HG03442 (cell line): ENCODE measurements around the gene MAG.

Source experiments
- ATAC-seq: cut with Tn5 transposase; IDR thresholded peaks from one replicate; pipeline ENCODE4 v1.9.1; 2021; ENCODE audit warnings: mild to moderate bottlenecking, moderate library complexity; ENCODE audit not compliant: unreplicated experiment

Gene MAG

DNA sequence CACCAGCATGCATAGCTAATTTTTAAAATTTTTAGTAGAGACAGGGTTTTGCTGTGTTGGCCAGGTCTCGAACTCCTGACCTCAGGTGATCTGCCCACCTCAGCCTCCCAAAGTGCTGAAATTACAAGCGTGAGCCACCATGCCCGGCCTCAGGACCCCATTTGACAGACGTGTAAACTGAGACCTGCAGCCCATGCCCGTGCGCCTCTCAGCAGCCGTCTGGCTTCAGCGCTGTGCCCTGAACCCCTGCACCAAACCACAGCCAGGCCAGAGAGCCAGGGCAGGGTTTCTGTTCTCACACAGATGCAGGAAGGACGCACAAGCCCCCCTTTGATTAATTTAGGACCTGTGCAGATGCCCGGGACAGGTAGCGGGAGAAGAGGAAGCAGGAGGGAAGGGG lies 48.5 kb downstream of the MAG start:
- ATAC-seq, result no peak

GRCh38 chr19:35341006-35341405 lies 49.0 kb downstream of the MAG start:
- no peak for ATAC-seq

DNA sequence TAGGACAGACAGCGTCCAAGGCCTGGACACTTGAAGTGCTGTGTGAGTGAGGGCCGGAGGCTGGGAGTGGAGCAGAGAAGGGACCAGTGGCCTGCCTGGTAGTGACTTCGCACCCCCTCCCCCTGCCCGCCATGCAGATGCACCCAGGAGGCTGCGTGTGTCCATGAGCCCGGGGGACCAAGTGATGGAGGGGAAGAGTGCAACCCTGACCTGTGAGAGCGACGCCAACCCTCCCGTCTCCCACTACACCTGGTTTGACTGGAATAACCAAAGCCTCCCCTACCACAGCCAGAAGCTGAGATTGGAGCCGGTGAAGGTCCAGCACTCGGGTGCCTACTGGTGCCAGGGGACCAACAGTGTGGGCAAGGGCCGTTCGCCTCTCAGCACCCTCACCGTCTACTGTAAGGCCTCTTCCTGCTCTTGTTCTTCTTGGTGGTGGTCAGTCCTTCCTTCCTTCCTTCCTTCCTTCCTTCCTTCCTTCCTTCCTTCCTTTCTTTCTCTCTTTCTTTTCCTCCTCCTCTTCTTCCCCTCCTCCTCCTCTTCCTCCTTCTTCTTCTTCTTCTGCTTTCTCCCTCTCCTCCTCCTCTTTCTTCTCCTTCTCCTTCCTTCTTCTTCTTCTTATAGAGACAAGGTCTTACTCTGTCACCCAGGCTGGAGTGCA lies 49.7 kb downstream of the MAG start:
- ATAC-seq, result no peak

- no peak for ATAC-seq
Measured at GRCh38 chr19:35342430-35342829, 50.5 kb downstream of the MAG start.

DNA sequence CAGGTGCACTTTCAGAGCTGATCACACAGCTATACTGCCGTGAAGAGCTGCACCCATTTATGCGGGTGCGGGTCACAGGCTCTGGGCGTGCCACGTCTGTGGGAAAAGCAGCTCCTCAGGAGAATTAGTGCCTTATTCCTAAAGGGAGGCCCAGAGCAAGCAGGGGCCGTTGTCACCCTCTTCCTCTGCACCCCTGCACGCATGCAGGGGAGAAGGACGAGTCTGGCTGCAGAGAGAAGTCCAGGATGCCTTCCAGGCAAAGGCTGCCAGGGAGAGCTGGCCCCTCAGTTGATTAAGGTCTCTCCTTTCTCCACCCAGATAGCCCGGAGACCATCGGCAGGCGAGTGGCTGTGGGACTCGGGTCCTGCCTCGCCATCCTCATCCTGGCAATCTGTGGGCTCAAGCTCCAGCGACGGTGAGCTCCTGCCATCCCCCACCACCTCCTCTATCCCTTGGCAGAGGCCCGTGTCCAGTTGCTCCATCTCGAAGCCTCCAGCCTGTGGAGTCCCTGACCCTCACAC lies 52.6 kb downstream of the MAG start:
- ATAC-seq, result no peak

DNA sequence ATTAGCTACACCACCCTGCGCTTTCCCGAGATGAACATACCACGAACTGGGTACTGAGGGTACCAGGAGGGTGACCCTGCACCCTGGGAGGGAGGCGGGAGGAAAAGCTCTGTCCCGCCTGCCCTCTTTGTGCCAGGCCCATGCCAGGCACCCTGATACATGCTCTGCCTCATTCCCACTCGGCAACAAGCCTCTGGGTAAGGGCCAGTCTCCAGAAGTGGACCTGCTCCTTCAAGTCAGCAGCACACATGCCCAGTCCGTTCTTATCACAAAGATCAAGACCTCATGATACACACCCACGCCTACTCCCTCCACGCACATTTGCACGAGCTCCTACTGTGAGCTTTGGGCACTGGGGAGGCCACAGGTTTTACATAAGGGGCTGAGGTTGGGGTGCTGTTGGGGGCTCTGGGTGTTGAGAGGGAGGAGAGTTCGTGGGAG lies 53.7 kb downstream of the MAG start:
- ATAC-seq, result no peak

GRCh38 chr19:35346193-35347052 lies 54.5 kb downstream of the MAG start:
- no peak for ATAC-seq

DNA sequence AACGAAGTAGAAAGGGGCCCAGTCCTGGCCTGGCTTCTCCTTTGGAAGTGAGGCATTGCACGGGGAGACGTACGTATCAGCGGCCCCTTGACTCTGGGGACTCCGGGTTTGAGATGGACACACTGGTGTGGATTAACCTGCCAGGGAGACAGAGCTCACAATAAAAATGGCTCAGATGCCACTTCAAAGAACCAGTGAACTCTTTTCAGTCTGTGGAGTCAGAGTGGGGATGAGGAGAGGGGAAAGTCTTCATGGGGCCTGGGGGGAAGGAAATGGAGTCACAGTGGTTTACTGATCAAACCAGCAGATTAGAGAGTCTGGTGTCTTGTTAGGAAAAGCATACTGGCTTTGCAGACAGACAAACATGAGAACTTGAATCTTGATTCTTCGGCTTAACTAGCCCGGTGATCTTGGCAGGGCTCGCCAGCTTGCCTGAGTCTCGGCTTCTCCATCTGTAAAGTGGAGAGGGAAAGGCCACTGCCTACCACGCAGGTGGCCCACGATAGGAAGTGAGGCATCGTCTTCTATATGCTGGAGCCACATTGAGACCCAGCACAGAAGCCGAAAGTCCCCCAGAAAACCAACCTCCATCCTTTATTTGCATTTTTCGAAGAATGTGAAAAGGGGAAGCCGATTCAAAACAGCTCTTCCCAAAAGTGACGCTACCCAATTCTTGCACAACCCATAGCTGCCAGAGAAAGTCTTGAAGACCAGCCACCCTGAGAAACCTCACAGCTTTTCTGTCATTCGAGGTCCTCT lies 55.4 kb downstream of the MAG start, which contains the start of gene FFAR1:
FFAR1 (plus strand) TSS at position 732 of the 759 bp plus-strand sequence. CDS start 3,650 bp downstream, outside the sequence.
- peak; percentile 49 for ATAC-seq

GRCh38 chr19:35347930-35348298 lies 56.0 kb downstream of the MAG start:
- ATAC-seq, result no peak

DNA sequence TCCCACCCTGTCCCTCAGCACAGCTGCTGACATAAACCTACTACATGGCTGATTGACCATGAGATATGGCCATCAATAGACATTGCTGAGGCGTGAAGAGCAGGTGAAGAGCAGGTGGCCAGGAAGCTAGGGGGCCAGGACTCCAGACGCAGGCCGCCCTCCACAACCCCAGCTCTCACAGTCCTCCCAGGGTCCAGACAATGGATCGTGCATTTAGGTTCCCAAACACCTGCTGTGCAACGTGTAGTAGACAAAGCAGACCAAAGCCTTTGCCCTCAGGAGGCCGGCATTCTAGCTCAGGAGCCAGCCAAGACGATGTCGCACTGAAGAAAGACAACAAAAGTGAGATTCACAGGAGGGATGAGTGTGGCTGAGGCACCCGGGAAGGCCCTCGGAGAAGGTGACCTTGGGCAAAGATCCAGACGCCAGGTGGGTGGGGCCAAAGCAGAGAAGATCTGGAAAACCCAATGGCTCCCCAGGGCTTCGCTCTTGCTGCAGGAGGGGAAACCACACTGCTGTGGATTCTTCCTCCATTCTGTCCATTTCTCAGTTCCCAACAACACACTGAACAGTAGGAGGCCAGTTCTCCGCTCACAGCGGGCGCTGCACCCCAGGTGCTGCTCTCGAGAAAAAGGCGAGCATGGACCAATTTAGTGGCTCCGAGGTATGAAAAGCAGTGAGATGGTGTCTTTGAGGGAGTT lies 57.1 kb downstream of the MAG start:
- no peak for ATAC-seq

GRCh38 chr19:35349614-35350521 lies 57.9 kb downstream of the MAG start:
- ATAC-seq, result no peak

DNA sequence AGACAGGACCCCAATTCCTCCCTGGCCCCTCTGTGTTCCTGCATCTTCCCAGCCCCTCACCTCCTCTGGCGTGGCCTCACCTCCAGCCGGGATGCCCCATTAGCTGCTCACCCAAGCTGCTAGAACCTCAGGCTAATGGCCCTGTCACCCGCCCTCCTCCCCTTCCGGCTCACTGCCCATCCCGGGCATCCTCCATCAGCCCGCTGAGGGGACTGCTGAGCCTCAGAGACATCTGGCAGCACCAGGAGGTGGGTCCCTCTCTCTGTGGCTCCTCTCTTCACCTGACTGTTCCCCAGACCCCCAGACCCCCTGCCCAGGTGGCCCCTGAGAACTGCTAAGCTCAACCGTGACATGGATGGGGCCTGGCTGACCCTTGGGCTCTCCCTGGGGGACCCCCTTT lies 58.6 kb downstream of the MAG start:
- no peak for ATAC-seq

- no peak for ATAC-seq
Measured at GRCh38 chr19:35351411-35352176, 59.6 kb downstream of the MAG start.

DNA sequence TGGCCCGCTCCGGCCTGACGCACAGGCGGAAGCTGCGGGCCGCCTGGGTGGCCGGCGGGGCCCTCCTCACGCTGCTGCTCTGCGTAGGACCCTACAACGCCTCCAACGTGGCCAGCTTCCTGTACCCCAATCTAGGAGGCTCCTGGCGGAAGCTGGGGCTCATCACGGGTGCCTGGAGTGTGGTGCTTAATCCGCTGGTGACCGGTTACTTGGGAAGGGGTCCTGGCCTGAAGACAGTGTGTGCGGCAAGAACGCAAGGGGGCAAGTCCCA lies 60.2 kb downstream of the MAG start:
- no peak for ATAC-seq

DNA sequence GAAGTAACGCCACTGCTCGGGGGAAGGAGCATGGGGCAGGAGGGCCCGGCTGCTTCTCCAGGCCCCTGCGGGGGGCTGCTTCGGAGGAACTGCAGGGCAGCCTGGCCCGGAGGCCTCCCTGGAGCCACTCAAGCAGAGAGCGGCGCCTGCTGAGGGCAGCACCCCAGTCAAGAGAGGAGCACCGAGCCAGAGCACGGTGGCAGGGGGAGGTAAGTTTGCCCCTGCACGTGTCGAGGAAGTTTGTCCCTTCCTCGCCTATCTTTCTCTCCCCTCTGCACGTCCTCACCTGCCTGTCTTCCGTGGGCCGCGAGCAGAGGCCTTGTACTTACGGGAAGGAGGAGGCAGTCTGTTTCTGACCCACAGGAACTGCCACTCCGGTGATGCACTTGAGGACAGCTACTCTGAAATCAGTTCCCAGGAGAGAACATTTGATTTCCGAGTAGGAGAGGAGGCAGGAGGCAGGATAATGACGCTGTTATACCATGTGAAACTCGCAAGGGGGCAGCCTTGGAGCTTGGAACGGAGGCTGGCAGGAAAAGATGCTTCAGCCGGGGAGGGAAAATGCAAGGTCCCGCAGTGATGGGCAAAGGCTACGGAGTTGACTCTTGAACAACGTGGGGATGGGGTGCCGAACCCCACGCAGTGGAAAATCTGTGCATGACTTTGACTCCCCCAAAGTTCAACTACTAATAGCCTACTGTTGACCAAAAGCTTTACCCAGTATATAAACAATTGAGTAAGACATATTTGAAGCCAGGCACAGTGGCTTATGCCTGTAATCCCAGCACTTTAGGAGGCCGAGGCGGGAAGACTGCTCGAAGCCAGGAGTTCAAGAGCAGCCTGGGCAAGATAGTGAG lies 60.7 kb downstream of the MAG start:
- ATAC-seq, result no peak

- no peak for ATAC-seq
Measured at GRCh38 chr19:35353635-35354034, 61.7 kb downstream of the MAG start.

- ATAC-seq, result no peak
Measured at GRCh38 chr19:35354898-35355297, 62.9 kb downstream of the MAG start.

DNA sequence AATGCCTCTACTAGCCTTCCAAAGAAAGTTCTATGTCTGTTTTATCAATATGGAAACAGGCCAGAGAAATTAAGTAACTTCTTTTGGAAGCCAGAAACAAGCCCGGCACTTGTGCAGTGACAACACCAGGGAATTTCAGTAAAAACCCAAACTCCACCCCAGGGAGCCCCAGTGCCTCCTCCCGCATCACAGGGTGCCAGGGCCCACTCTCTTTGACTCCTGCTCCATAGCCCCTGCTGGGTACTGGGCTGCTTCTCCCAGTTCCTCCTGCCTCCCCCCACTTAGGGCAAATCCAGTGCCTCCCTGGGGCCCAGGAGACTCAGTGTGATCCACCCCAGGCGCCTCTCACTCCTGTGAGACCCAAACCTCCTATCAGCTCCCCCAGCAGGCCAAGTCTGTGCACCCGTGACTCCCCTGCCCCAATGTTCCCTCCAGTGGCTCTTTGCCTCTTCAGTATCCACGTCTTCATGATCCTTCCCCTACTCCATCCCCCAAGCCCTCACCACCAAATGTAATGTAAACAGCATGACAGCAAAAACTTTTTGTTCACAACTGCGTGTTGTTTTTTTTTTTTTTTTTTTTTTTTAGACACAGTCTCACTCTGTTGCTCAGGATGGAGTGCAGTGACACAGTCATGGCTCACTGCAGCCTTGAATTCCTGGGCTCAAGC lies 64.0 kb downstream of the MAG start:
- ATAC-seq, result no peak
